K562 (cell line): Measurements from ENCODE around the gene SEC14L1. TPM values are rescaled to one million over a fixed set of nuclear protein-coding genes. Genes with fewer than 3 reads are reported as not detected.

Experiments used
- ARNT ChIP-seq, 2 experiments: fragments of 450-650 bp; IDR thresholded peaks; 2 replicates each; pipeline ENCODE4 v1.6.1; 2016; ENCODE audit warnings: mild to moderate bottlenecking in 1 of 2
- BCL6 ChIP-seq: fragments of 250-450 bp; sonication (Bioruptor Pico); IDR thresholded peaks from 2 replicates; pipeline ENCODE4 v1.4.0; 2020
- FOXO4 ChIP-seq: fragments of 450-650 bp; formaldehyde crosslinking; IDR thresholded peaks from 2 replicates; pipeline ENCODE4 v1.4.0; 2020; ENCODE audit warnings: mild to moderate bottlenecking, moderate library complexity
- HNRNPUL1 ChIP-seq: fragments of 200-400 bp; formaldehyde crosslinking; IDR thresholded peaks from 2 replicates; pipeline ENCODE4 v1.6.1; 2017; ENCODE audit warnings: low read length
- MECOM ChIP-seq: fragments of 250-450 bp; sonication (Bioruptor Pico); IDR thresholded peaks from 2 replicates; pipeline ENCODE4 v1.8.0; 2022; ENCODE audit warnings: inconsistent platforms
- PCBP1 ChIP-seq: fragments of 200-400 bp; formaldehyde crosslinking; IDR thresholded peaks from 2 replicates; pipeline ENCODE4 v1.6.1; 2018; ENCODE audit warnings: mild to moderate bottlenecking, low read depth, low read length; ENCODE audit not compliant: poor library complexity, severe bottlenecking
- RUNX1 ChIP-seq: sonication (generic); IDR thresholded peaks from 2 replicates; pipeline ENCODE4 v1.6.1; 2016; ENCODE audit warnings: antibody characterized with exemption, low read depth
- TFE3 ChIP-seq: fragments of 450-650 bp; formaldehyde crosslinking; IDR thresholded peaks from 2 replicates; pipeline ENCODE4 v1.4.0; 2020; ENCODE audit warnings: mild to moderate bottlenecking, mixed read lengths
- THRA ChIP-seq: fragments of 450-650 bp; IDR thresholded peaks from 2 replicates; pipeline ENCODE4 v1.6.1; 2017; ENCODE audit warnings: mild to moderate bottlenecking, moderate library complexity
- XRCC3 ChIP-seq: fragments of 450-650 bp; IDR thresholded peaks from 2 replicates; pipeline ENCODE4 v1.6.1; 2017; ENCODE audit warnings: mild to moderate bottlenecking, moderate library complexity
- ZNF561 ChIP-seq: fragments of 450-650 bp; formaldehyde crosslinking; conservative IDR thresholded peaks from 2 replicates; pipeline ENCODE4 v1.4.0; 2020; ENCODE audit warnings: mild to moderate bottlenecking, moderate library complexity
- ZSCAN32 ChIP-seq: fragments of 450-650 bp; formaldehyde crosslinking; IDR thresholded peaks from 2 replicates; pipeline ENCODE4 v1.4.0; 2020; ENCODE audit warnings: mild to moderate bottlenecking, moderate library complexity
- polyA plus RNA-seq, 8 experiments: library from polyadenylated mRNA; depleted of rRNA in 4 of 8; stranded (reverse) in 5 of 8; unstranded in 3 of 8; fragments of >200 nt; fragmentation: Nextera tagmentation in 2 of 8; fragmentation: Illumina TruSeq in 1 of 8; extraction: Ambion mirVana in 2 of 8; extraction: Trizol in 1 of 8; gene quantifications; 2 replicates each; pipeline versions ENCODE4 v1.2.1 to v1.2.3, GENCODE V29; 2011 to 2014; ENCODE audit warnings: inconsistent platforms in 1 of 8, missing spikeins in 1 of 8
- total RNA-seq, 7 experiments: library from RNA; depleted of rRNA in 6 of 7; stranded (reverse); fragments of >200 nt in 6 of 7; fragmentation: Illumina TruSeq in 2 of 7; extraction: Trizol in 2 of 7; gene quantifications; 2 replicates each; pipeline versions ENCODE4 v1.2.1 to v1.2.3, GENCODE V29; 2011 to 2021; ENCODE audit warnings: low replicate concordance in 1 of 7

SEC14L1 gene
- total and polyA plus RNA-seq, 9 of the 15 experiments (the other 6 are each of a cell fraction or from before 2014, with no cell fraction given): 3.1 to 39.7 (median 15.2) TPM

GRCh38 chr17:77115947-77116346 is 24.8 kb upstream of the SEC14L1 start (continued):
- TF ChIP-seq THRA (no peak), HNRNPUL1 (no peak), PCBP1 (no peak), TFE3 (CRISPR knock-in tag) (no peak), ARNT (IDR thresholded peaks at IDR 0.05) (no peak), MECOM (no peak), FOXO4 (CRISPR knock-in tag) (no peak), RUNX1 (no peak), ZNF561 (CRISPR knock-in tag) (no peak), ZSCAN32 (CRISPR knock-in tag) (no peak), XRCC3 (no peak), BCL6 (CRISPR knock-in tag) (no peak)
